Effector memory CD8-positive, alpha-beta T cell (primary cell): ENCODE data around the gene SMAD7.
A peak's percentile ranks its signal among the peaks of the same experiment; 100 is the strongest.

Experiments
- ATAC-seq: fragments of 150-1000 bp; cut with Tn5 transposase; replicated peaks from 2 replicates; pipeline ENCODE4 v1.10.0; 2021; ENCODE audit warnings: mild to moderate bottlenecking, moderate library complexity
- DNase-seq, 3 experiments: peaks; one replicate each; pipeline ENCODE4 v3.0.0; 2021
- H3K27ac Mint-ChIP-seq, 2 donors: one replicate each; pipeline ENCODE4 v1.8.0; 2022; ENCODE audit warnings: mild to moderate bottlenecking in 2 of 2, mixed read lengths in 2 of 2, moderate library complexity in 2 of 2
- H3K27me3 Mint-ChIP-seq, 2 donors: one replicate each; pipeline ENCODE4 v1.8.0; 2022; ENCODE audit warnings: mixed read lengths in 2 of 2
- H3K36me3 Mint-ChIP-seq: one replicate; pipeline ENCODE4 v1.8.0; 2022; ENCODE audit warnings: mild to moderate bottlenecking, moderate library complexity, mixed read lengths; ENCODE audit not compliant: insufficient read depth
- H3K4me1 Mint-ChIP-seq, 2 donors: one replicate each; pipeline ENCODE4 v1.8.0; 2022; ENCODE audit warnings: low read depth in 2 of 2, mixed read lengths in 2 of 2
- H3K4me3 Mint-ChIP-seq, 2 donors: one replicate each; pipeline ENCODE4 v1.8.0; 2022; ENCODE audit warnings: mild to moderate bottlenecking in 2 of 2, mixed read lengths in 2 of 2, moderate library complexity in 2 of 2
- H3K9me3 Mint-ChIP-seq, 2 donors: one replicate each; pipeline ENCODE4 v1.8.0; 2022; ENCODE audit warnings: mixed read lengths in 2 of 2

Gene SMAD7

GRCh38 chr18:48923746-48924629 is 26.8 kb downstream of the SMAD7 start:
- Mint-ChIP-seq H3K27me3 (no peaks in the 10 kb centered on the region), H3K4me1 (peaks cover 77 to 79% of the 10 kb centered on the region in 2 donors), H3K36me3 (peaks cover 99% of the 10 kb centered on the region), H3K27ac (peak overlapping the region; percentile 93 to 97), H3K4me3 (peak overlapping the region; percentile 83 to 87), H3K9me3 (no peaks in the 10 kb centered on the region)
- ATAC-seq (peak; percentile 17), DNase-seq (no peak)

GRCh38 chr18:48922801-48923730 is 27.7 kb downstream of the SMAD7 start:
- ATAC-seq (peak; percentile 28), DNase-seq (peak in 1 of 3 experiments; percentile 7)
- Mint-ChIP-seq H3K27ac (peak overlapping the region; percentile 93 to 97), H3K36me3 (peaks cover 99% of the 10 kb centered on the region), H3K9me3 (no peaks in the 10 kb centered on the region), H3K4me1 (peaks cover 69 to 70% of the 10 kb centered on the region in 2 donors), H3K4me3 (peak overlapping the region; percentile 83 to 87), H3K27me3 (no peaks in the 10 kb centered on the region)

GRCh38 chr18:48922226-48922800 is 28.5 kb downstream of the SMAD7 start:
- H3K9me3 Mint-ChIP-seq = no peaks in the 10 kb centered on the region
- H3K36me3 Mint-ChIP-seq = peaks cover 100% of the 10 kb centered on the region
- H3K4me1 Mint-ChIP-seq = peaks cover 68 to 71% of the 10 kb centered on the region in 2 donors
- no peak for DNase-seq
- H3K4me3 Mint-ChIP-seq = peak overlapping the region; percentile 83 to 87
- no peaks in the 10 kb centered on the region for H3K27me3 Mint-ChIP-seq
- H3K27ac Mint-ChIP-seq = peak overlapping the region; percentile 95 to 97
- peak; percentile 11 for ATAC-seq

GRCh38 chr18:48921305-48922225 is 29.2 kb downstream of the SMAD7 start:
- Mint-ChIP-seq H3K9me3 (no peaks in the 10 kb centered on the region), H3K36me3 (peaks cover 100% of the 10 kb centered on the region), H3K27me3 (no peaks in the 10 kb centered on the region), H3K4me3 (peak overlapping the region; percentile 18 to 87), H3K4me1 (peaks cover 61 to 69% of the 10 kb centered on the region in 2 donors), H3K27ac (peak overlapping the region; percentile 87 to 95)
- DNase-seq = peak in 1 of 3 experiments; percentile 0
- no peak for ATAC-seq

GRCh38 chr18:48920408-48921038 is 30.2 kb downstream of the SMAD7 start:
- Mint-ChIP-seq H3K4me1 (peaks cover 55 to 60% of the 10 kb centered on the region in 2 donors), H3K36me3 (peaks cover 100% of the 10 kb centered on the region), H3K27me3 (no peaks in the 10 kb centered on the region)

GRCh38 chr18:48919547-48919946 is 31.2 kb downstream of the SMAD7 start:
- no peaks in the 10 kb centered on the region for H3K27me3 Mint-ChIP-seq
- no peak for ATAC-seq
- H3K36me3 Mint-ChIP-seq = peaks cover 96% of the 10 kb centered on the region
- H3K27ac Mint-ChIP-seq = peak overlapping the region; percentile 87 to 95
- H3K4me3 Mint-ChIP-seq = peak overlapping the region in 1 of 2 donors; percentile 26
- no peak for DNase-seq
- H3K4me1 Mint-ChIP-seq = peaks cover 50 to 53% of the 10 kb centered on the region in 2 donors
- H3K9me3 Mint-ChIP-seq = no peaks in the 10 kb centered on the region

More at GRCh38 chr18:48920408-48921038, 30.2 kb downstream of the SMAD7 start:
- no peak for ATAC-seq
- Mint-ChIP-seq H3K9me3 (no peaks in the 10 kb centered on the region), H3K27ac (peak overlapping the region; percentile 87 to 95), H3K4me3 (peak overlapping the region in 1 of 2 donors; percentile 78)
- DNase-seq = peak in 1 of 3 experiments; percentile 0

GRCh38 chr18:48918660-48919456 is 31.9 kb downstream of the SMAD7 start:
- peaks cover 46% of the 10 kb centered on the region in 2 donors for H3K4me1 Mint-ChIP-seq
- H3K27ac Mint-ChIP-seq = peak overlapping the region; percentile 87 to 95

GRCh38 chr18:48917579-48918517 is 32.9 kb downstream of the SMAD7 start:
- Mint-ChIP-seq H3K9me3 (no peaks in the 10 kb centered on the region), H3K4me3 (peak overlapping the region in 1 of 2 donors; percentile 41), H3K36me3 (peaks cover 80% of the 10 kb centered on the region), H3K4me1 (peaks cover 42 to 46% of the 10 kb centered on the region in 2 donors), H3K27me3 (no peaks in the 10 kb centered on the region), H3K27ac (peak overlapping the region; percentile 87 to 95)
- ATAC-seq (no peak), DNase-seq (no peak)

More at GRCh38 chr18:48918660-48919456, 31.9 kb downstream of the SMAD7 start:
- Mint-ChIP-seq H3K36me3 (peaks cover 90% of the 10 kb centered on the region), H3K4me3 (peak overlapping the region in 1 of 2 donors; percentile 41), H3K9me3 (no peaks in the 10 kb centered on the region), H3K27me3 (no peaks in the 10 kb centered on the region)
- DNase-seq = no peak
- ATAC-seq = peak; percentile 9

GRCh38 chr18:48915626-48916425 is 34.9 kb downstream of the SMAD7 start:
- no peaks in the 10 kb centered on the region for H3K9me3 Mint-ChIP-seq
- DNase-seq (no peak), ATAC-seq (no peak)
- peak overlapping the region in 1 of 2 donors; percentile 95 for H3K27ac Mint-ChIP-seq
- peak overlapping the region in 1 of 2 donors; percentile 25 for H3K4me3 Mint-ChIP-seq
- peaks cover 39% of the 10 kb centered on the region in 2 donors for H3K4me1 Mint-ChIP-seq
- H3K36me3 Mint-ChIP-seq = peaks cover 59% of the 10 kb centered on the region
- H3K27me3 Mint-ChIP-seq = no peaks in the 10 kb centered on the region
